Fibroblast of mammary gland (primary cell): ENCODE data around the gene SBF2.

Experiments used
- DNase-seq: peaks from one replicate; pipeline ENCODE4 v3.0.0-alpha.2; 2010; ENCODE audit warnings: low read depth
- H3K4me3 ChIP-seq: 2 replicates; pipeline ENCODE4 v1.5.1; 2011; ENCODE audit warnings: low read depth, mild to moderate bottlenecking, low read length, moderate library complexity; ENCODE audit not compliant: control insufficient read depth
- CTCF ChIP-seq: conservative IDR thresholded peaks from 2 replicates; pipeline ENCODE4 v1.5.1; 2011; ENCODE audit warnings: low read depth, low read length, inconsistent platforms; ENCODE audit not compliant: control insufficient read depth, insufficient read depth

SBF2 gene

GRCh38 chr11:9893474-9893873 lies 400.5 kb downstream of the SBF2 start:
- peak; percentile 7 for DNase-seq
- no peak overlapping the region for H3K4me3 ChIP-seq
- no peak for TF ChIP-seq CTCF

GRCh38 chr11:9888938-9889337 lies 405.1 kb downstream of the SBF2 start:
- TF ChIP-seq CTCF, result no peak
- H3K4me3 ChIP-seq, result no peak overlapping the region
- DNase-seq, result no peak

GRCh38 chr11:9887472-9887871 lies 406.5 kb downstream of the SBF2 start:
- peak; percentile 14 for DNase-seq
- H3K4me3 ChIP-seq, result no peak overlapping the region
- TF ChIP-seq CTCF, result no peak

GRCh38 chr11:9886595-9886994 lies 407.4 kb downstream of the SBF2 start:
- no peak overlapping the region for H3K4me3 ChIP-seq
- TF ChIP-seq CTCF, result no peak
- DNase-seq, result no peak

- no peak overlapping the region for H3K4me3 ChIP-seq
- TF ChIP-seq CTCF, result no peak
- no peak for DNase-seq
Measured at GRCh38 chr11:9884601-9885000, 409.4 kb downstream of the SBF2 start.

GRCh38 chr11:9880657-9881056 lies 413.4 kb downstream of the SBF2 start:
- TF ChIP-seq CTCF, result no peak
- no peak for DNase-seq
- no peak overlapping the region for H3K4me3 ChIP-seq

GRCh38 chr11:9878936-9879335 lies 415.1 kb downstream of the SBF2 start:
- TF ChIP-seq CTCF, result no peak
- H3K4me3 ChIP-seq, result no peak overlapping the region
- no peak for DNase-seq
